ENCODE data around the gene PALLD. TPM values are rescaled to one million over a fixed set of nuclear protein-coding genes. Genes with fewer than 3 reads are reported as not detected.

The PALLD gene
- total RNA-seq, 1 experiment from 2014 or later, result 23.7 TPM

- H3K36me3 Mint-ChIP-seq, result no peaks in the 10 kb centered on the region
- H3K4me1 Mint-ChIP-seq, result peaks cover 37% of the 10 kb centered on the region
- TF ChIP-seq TP53 (CRISPR knock-in tag; IDR thresholded peaks at IDR 0.05) (no peak), HMGXB4 (CRISPR knock-in tag; IDR thresholded peaks at IDR 0.05) (no peak), NR2C2 (CRISPR knock-in tag; IDR thresholded peaks at IDR 0.05) (no peak), GTF2I (CRISPR knock-in tag; conservative IDR thresholded peaks at IDR 0.05) (no peak), ZNF671 (CRISPR knock-in tag; IDR thresholded peaks at IDR 0.05) (no peak), KAT7 (CRISPR knock-in tag; IDR thresholded peaks at IDR 0.05; ENCODE audit: borderline replicate concordance) (no peak), JAZF1 (CRISPR knock-in tag; IDR thresholded peaks at IDR 0.05) (no peak), ZNF317 (CRISPR knock-in tag; IDR thresholded peaks at IDR 0.05; ENCODE audit: borderline replicate concordance, low read depth) (no peak), FOXP1 (CRISPR knock-in tag; IDR thresholded peaks at IDR 0.05; ENCODE audit: borderline replicate concordance) (no peak)
- TF ChIP-seq, protein P1, sequence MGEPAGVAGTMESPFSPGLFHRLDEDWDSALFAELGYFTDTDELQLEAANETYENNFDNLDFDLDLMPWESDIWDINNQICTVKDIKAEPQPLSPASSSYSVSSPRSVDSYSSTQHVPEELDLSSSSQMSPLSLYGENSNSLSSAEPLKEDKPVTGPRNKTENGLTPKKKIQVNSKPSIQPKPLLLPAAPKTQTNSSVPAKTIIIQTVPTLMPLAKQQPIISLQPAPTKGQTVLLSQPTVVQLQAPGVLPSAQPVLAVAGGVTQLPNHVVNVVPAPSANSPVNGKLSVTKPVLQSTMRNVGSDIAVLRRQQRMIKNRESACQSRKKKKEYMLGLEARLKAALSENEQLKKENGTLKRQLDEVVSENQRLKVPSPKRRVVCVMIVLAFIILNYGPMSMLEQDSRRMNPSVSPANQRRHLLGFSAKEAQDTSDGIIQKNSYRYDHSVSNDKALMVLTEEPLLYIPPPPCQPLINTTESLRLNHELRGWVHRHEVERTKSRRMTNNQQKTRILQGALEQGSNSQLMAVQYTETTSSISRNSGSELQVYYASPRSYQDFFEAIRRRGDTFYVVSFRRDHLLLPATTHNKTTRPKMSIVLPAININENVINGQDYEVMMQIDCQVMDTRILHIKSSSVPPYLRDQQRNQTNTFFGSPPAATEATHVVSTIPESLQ (CRISPR knock-in tag; IDR thresholded peaks at IDR 0.05), result no peak
- TF ChIP-seq, protein P2, sequence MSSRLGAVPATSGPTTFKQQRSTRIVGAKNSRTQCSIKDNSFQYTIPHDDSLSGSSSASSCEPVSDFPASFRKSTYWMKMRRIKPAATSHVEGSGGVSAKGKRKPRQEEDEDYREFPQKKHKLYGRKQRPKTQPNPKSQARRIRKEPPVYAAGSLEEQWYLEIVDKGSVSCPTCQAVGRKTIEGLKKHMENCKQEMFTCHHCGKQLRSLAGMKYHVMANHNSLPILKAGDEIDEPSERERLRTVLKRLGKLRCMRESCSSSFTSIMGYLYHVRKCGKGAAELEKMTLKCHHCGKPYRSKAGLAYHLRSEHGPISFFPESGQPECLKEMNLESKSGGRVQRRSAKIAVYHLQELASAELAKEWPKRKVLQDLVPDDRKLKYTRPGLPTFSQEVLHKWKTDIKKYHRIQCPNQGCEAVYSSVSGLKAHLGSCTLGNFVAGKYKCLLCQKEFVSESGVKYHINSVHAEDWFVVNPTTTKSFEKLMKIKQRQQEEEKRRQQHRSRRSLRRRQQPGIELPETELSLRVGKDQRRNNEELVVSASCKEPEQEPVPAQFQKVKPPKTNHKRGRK (CRISPR knock-in tag; IDR thresholded peaks at IDR 0.05; ENCODE audit: borderline replicate concordance), result no peak
- no peaks in the 10 kb centered on the region for H3K27me3 Mint-ChIP-seq (ENCODE audit: low read depth)
- DNase-seq (ENCODE audit: low spot score), result no peak
- peak overlapping the region; percentile 9; the same call in 1 of the 2 replicates for H3K27ac Mint-ChIP-seq
- ChIA-PET CTCF (no interaction called here), POLR2A (no interaction called here)
- no peak for ATAC-seq
- no peak overlapping the region for H3K4me3 Mint-ChIP-seq
- 0 out of 2 replicates have a peak, but pooled peaks cover 5% of the 10 kb centered on the region for H3K9me3 Mint-ChIP-seq
Measured at GRCh38 chr4:168813890-168814289, 317.0 kb downstream of the PALLD start.

- ChIA-PET POLR2A (interaction anchor here (2.7 kb wide), 1 partner anchor 17 kb away, joined by 43 read pairs; no protein-coding TSS in a partner anchor), CTCF (interaction anchor here (0.7 to 1.0 kb wide), 4 partner anchors 17 to 128 kb away, joined by 3 to 4 read pairs (median 4); no protein-coding TSS in a partner anchor)
- DNase-seq (ENCODE audit: low spot score) (no peak), ATAC-seq (no peak)
- Mint-ChIP-seq H3K27ac (peak overlapping the region; percentile 89), H3K36me3 (no peaks in the 10 kb centered on the region), H3K4me3 (no peak overlapping the region), H3K9me3 (no peaks in the 10 kb centered on the region), H3K4me1 (peaks cover 44% of the 10 kb centered on the region), H3K27me3 (ENCODE audit: low read depth) (no peaks in the 10 kb centered on the region)
- TF ChIP-seq ZNF138 (CRISPR knock-in tag; conservative IDR thresholded peaks at IDR 0.05), result no peak
- no peak for TF ChIP-seq ZNF232 (CRISPR knock-in tag; IDR thresholded peaks at IDR 0.05)
- no peak for TF ChIP-seq NR3C1 (CRISPR knock-in tag; conservative IDR thresholded peaks at IDR 0.05; ENCODE audit: low read depth)
- no peak for TF ChIP-seq OVOL2 (CRISPR knock-in tag; IDR thresholded peaks at IDR 0.05; ENCODE audit: borderline replicate concordance)
- TF ChIP-seq, protein P3, sequence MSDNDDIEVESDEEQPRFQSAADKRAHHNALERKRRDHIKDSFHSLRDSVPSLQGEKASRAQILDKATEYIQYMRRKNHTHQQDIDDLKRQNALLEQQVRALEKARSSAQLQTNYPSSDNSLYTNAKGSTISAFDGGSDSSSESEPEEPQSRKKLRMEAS (CRISPR knock-in tag; IDR thresholded peaks at IDR 0.05), result no peak
- TF ChIP-seq, protein P4, sequence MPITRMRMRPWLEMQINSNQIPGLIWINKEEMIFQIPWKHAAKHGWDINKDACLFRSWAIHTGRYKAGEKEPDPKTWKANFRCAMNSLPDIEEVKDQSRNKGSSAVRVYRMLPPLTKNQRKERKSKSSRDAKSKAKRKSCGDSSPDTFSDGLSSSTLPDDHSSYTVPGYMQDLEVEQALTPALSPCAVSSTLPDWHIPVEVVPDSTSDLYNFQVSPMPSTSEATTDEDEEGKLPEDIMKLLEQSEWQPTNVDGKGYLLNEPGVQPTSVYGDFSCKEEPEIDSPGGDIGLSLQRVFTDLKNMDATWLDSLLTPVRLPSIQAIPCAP (CRISPR knock-in tag; IDR thresholded peaks at IDR 0.05), result no peak
Measured at GRCh38 chr4:168815379-168816345, 318.8 kb downstream of the PALLD start.

Measured in WTC11 (cell line).